ENCODE data around the gene ESRRA. TPM values are rescaled to one million over a fixed set of nuclear protein-coding genes. Genes with fewer than 3 reads are reported as not detected.

Gene ESRRA
- 39.2 and 43.6 TPM in 2 replicates for total RNA-seq

GRCh38 chr11:64305075-64305690 is at the start of gene ESRRA:
Gene ESRRA (plus strand): TSS chr11:64305524. CDS start chr11:64307180, 1,656 bp downstream.

GRCh38 chr11:64284048-64284961 is 21.0 kb upstream of the ESRRA start, which contains the start of gene BAD:
Gene BAD (minus strand): TSS chr11:64284665. CDS start chr11:64284368, 297 bp downstream.

GRCh38 chr11:64284962-64285884 is 20.1 kb upstream of the ESRRA start, which contains the start of gene GPR137:
Gene GPR137 (plus strand): TSS chr11:64285848. CDS start chr11:64286525, 677 bp downstream.

GRCh38 chr11:64291262-64291751 is 14.0 kb upstream of the ESRRA start, which contains the start of gene KCNK4:
Gene KCNK4 (plus strand): TSS chr11:64291302. CDS start chr11:64293019, 1,717 bp downstream.

GRCh38 chr11:64299847-64300648 is 5.3 kb upstream of the ESRRA start, which contains the start of gene CATSPERZ:
Gene CATSPERZ (plus strand): TSS chr11:64300358. CDS start chr11:64300411, 53 bp downstream.

GRCh38 chr11:64317325-64317960 is 12.1 kb downstream of the ESRRA start, which contains the start of gene TRMT112:
Gene TRMT112 (minus strand): TSS chr11:64317559. CDS start chr11:64317526, 33 bp downstream.

GRCh38 chr11:64317961-64318765 is 12.8 kb downstream of the ESRRA start, which contains the start of gene PRDX5:
Gene PRDX5 (plus strand): TSS chr11:64318121. CDS start chr11:64318216, 95 bp downstream.

GRCh38 chr11:64339754-64340408 is 34.6 kb downstream of the ESRRA start, which contains the start of gene CCDC88B:
Gene CCDC88B (plus strand): TSS chr11:64340204. CDS start chr11:64340267, 63 bp downstream.

GRCh38 chr11:64358907-64359711 is 53.8 kb downstream of the ESRRA start, which contains the start of gene RPS6KA4:
Gene RPS6KA4 (plus strand): TSS chr11:64359162. CDS start chr11:64359236, 74 bp downstream.

Other genes with a start within 250 kb of the ESRRA start
- 13.1 and 16.1 TPM in 2 replicates for gene MACROD1, start 139.4 kb upstream of the ESRRA start, total RNA-seq
- 116 and 128 TPM in 2 replicates for gene STIP1, start 119.4 kb upstream of the ESRRA start, total RNA-seq
- gene FERMT3, start 98.8 kb upstream of the ESRRA start, total RNA-seq, result 9.2 and 13.1 TPM in 2 replicates
- 87.0 and 88.8 TPM in 2 replicates for gene TRPT1, start 79.3 kb upstream of the ESRRA start, total RNA-seq
- gene NUDT22, start 79.2 kb upstream of the ESRRA start, total RNA-seq, result 54.9 and 70.6 TPM in 2 replicates
- gene DNAJC4, start 75.0 kb upstream of the ESRRA start, total RNA-seq, result 8.3 and 30.5 TPM in 2 replicates
- 31.3 and 47.3 TPM in 2 replicates for gene VEGFB, start 70.9 kb upstream of the ESRRA start, total RNA-seq
- 71.8 and 82.0 TPM in 2 replicates for gene FKBP2, start 64.4 kb upstream of the ESRRA start, total RNA-seq
- gene PPP1R14B, start 58.6 kb upstream of the ESRRA start, total RNA-seq, result 200 and 229 TPM in 2 replicates
- 37.4 and 38.3 TPM in 2 replicates for gene PLCB3, start 54.0 kb upstream of the ESRRA start, total RNA-seq
- gene BAD, start 20.9 kb upstream of the ESRRA start, total RNA-seq, result 81.2 and 101 TPM in 2 replicates
- gene GPR137, start 19.7 kb upstream of the ESRRA start, total RNA-seq, result 31.2 and 50.1 TPM in 2 replicates
- gene KCNK4, start 14.2 kb upstream of the ESRRA start, total RNA-seq, result not detected in 2 replicates
- not detected in 2 replicates for gene CATSPERZ, start 5.2 kb upstream of the ESRRA start, total RNA-seq
- 186 and 201 TPM in 2 replicates for gene TRMT112, start 12.0 kb downstream of the ESRRA start, total RNA-seq
- 351 and 374 TPM in 2 replicates for gene PRDX5, start 12.6 kb downstream of the ESRRA start, total RNA-seq
- gene CCDC88B, start 34.7 kb downstream of the ESRRA start, total RNA-seq, result 2.4 TPM in 1 of 2 replicates, not detected in the other
- 42.6 and 61.0 TPM in 2 replicates for gene RPS6KA4, start 53.6 kb downstream of the ESRRA start, total RNA-seq